ENCODE measurements around the gene C11orf98.

Gene C11orf98

DNA sequence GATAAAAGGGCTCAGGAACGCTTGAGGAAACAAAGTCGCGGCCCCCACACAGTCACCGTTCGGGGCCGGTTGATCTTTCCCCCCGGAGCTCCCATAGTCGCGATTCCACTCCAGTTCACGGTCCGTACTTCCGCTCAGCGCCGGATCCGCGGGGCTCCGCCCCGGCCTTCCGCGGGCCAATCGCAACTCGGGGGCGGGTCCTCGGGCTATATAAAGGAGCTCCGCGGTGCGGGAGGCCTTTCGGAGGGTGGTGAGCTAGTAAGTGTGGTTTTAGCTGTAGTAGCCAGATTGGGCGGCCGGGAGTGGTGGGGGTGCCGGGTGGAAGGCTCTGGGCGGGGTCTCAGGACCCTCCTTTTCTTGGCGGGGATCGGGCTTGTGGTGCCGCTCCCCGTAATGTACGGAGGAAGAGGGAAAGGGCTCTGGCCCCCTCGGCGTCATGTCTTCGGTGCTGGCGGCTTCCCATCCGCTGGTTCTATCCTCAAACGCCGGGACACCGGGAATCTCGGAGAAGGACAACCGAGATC lies at the start of gene C11orf98, which contains the start of gene CSKMT:
C11orf98 (minus strand) TSS at position 136 of the 524 bp plus-strand sequence; CDS start at position 95, 41 bp downstream.
CSKMT (plus strand) TSS at position 238 of the 524 bp plus-strand sequence. CDS start 568 bp downstream, outside the sequence.
- H3K4me1 ChIP-seq (ENCODE audit: insufficient read depth, low read length, poor library complexity, severe bottlenecking) = peaks cover 33% of the 10 kb centered on the region
- peak within 1 kb of the TSS; percentile 95 for H2AFZ ChIP-seq (ENCODE audit: low read length)
- H3K9me3 ChIP-seq (ENCODE audit: insufficient read depth, low read depth, low read length) = no peaks in the 10 kb centered on the region
- peaks cover 20% of the 10 kb centered on the region for H4K20me1 ChIP-seq (ENCODE audit: insufficient read depth, low read length, poor library complexity, severe bottlenecking)
- H3F3A ChIP-seq (ENCODE audit: low read depth) = peaks cover 9% of the 10 kb centered on the region; the same call in 1 of the 2 replicates
- H3K79me2 ChIP-seq (ENCODE audit: insufficient read depth, low read length) = peaks cover 58% of the 10 kb centered on the region
- peaks cover 5% of the 10 kb centered on the region; the same call in 1 of the 2 replicates for H3K36me3 ChIP-seq (ENCODE audit: insufficient read depth, low read length)
- H3K27me3 ChIP-seq (ENCODE audit: insufficient read depth, low read length, poor library complexity, severe bottlenecking) = no peaks in the 10 kb centered on the region
- H3K9ac ChIP-seq (ENCODE audit: low read depth, low read length, poor library complexity, severe bottlenecking) = peak within 1 kb of the TSS; percentile 89
- H3K4me3 ChIP-seq (ENCODE audit: low read length, poor library complexity, severe bottlenecking) = peak within 1 kb of the TSS; percentile 98
- H3K9me2 ChIP-seq (replicated peaks; ENCODE audit: low read depth, low read length) = no peaks in the 10 kb centered on the region
- no peak for TF ChIP-seq EZH2phosphoT487 (IDR thresholded peaks at IDR 0.05; ENCODE audit: borderline replicate concordance)
- TF ChIP-seq, protein P1, sequence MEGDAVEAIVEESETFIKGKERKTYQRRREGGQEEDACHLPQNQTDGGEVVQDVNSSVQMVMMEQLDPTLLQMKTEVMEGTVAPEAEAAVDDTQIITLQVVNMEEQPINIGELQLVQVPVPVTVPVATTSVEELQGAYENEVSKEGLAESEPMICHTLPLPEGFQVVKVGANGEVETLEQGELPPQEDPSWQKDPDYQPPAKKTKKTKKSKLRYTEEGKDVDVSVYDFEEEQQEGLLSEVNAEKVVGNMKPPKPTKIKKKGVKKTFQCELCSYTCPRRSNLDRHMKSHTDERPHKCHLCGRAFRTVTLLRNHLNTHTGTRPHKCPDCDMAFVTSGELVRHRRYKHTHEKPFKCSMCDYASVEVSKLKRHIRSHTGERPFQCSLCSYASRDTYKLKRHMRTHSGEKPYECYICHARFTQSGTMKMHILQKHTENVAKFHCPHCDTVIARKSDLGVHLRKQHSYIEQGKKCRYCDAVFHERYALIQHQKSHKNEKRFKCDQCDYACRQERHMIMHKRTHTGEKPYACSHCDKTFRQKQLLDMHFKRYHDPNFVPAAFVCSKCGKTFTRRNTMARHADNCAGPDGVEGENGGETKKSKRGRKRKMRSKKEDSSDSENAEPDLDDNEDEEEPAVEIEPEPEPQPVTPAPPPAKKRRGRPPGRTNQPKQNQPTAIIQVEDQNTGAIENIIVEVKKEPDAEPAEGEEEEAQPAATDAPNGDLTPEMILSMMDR (conservative IDR thresholded peaks at IDR 0.05; ENCODE audit: low read length) = no peak
- peak within 1 kb of the TSS; percentile 79 for H3K4me2 ChIP-seq (ENCODE audit: low read depth, low read length, poor library complexity, severe bottlenecking)

DNA sequence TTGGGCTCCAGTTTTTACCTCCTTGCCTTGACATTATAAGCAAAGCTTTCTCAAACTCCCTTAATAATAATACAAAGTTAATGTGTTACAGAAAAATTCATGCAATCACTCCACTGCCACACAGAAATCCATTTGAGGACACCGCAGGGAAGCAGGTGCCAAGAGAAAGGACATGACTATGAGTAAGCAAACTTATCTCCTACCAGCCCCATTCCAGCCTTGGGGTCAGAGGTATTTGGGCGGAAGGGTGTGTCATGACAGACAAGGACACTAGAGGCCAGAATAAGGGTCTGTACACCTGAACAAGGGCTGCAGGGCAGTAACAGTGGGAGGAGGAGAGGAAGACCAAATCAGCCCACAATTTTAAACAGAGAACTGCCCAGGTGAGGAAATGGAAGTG lies 48.3 kb upstream of the C11orf98 start:
- no peak overlapping the region for H2AFZ ChIP-seq (ENCODE audit: low read length)
- H3K4me1 ChIP-seq (ENCODE audit: insufficient read depth, low read length, poor library complexity, severe bottlenecking) = peaks cover 3% of the 10 kb centered on the region
- H4K20me1 ChIP-seq (ENCODE audit: insufficient read depth, low read length, poor library complexity, severe bottlenecking) = peaks cover 57% of the 10 kb centered on the region
- H3F3A ChIP-seq (ENCODE audit: low read depth) = peaks cover 7% of the 10 kb centered on the region; the same call in 1 of the 2 replicates
- TF ChIP-seq, protein P1 (conservative IDR thresholded peaks at IDR 0.05; ENCODE audit: low read length) = no peak
- no peak for TF ChIP-seq EZH2phosphoT487 (IDR thresholded peaks at IDR 0.05; ENCODE audit: borderline replicate concordance)
- H3K4me2 ChIP-seq (ENCODE audit: low read depth, low read length, poor library complexity, severe bottlenecking) = no peak overlapping the region
- no peak overlapping the region for H3K9ac ChIP-seq (ENCODE audit: low read depth, low read length, poor library complexity, severe bottlenecking)
- no peaks in the 10 kb centered on the region for H3K9me2 ChIP-seq (replicated peaks; ENCODE audit: low read depth, low read length)
- no peak overlapping the region for H3K4me3 ChIP-seq (ENCODE audit: low read length, poor library complexity, severe bottlenecking)
- no peaks in the 10 kb centered on the region for H3K27me3 ChIP-seq (ENCODE audit: insufficient read depth, low read length, poor library complexity, severe bottlenecking)
- peaks cover 89% of the 10 kb centered on the region for H3K36me3 ChIP-seq (ENCODE audit: insufficient read depth, low read length)
- peaks cover 49% of the 10 kb centered on the region for H3K79me2 ChIP-seq (ENCODE audit: insufficient read depth, low read length)
- no peaks in the 10 kb centered on the region for H3K9me3 ChIP-seq (ENCODE audit: insufficient read depth, low read depth, low read length)

DNA sequence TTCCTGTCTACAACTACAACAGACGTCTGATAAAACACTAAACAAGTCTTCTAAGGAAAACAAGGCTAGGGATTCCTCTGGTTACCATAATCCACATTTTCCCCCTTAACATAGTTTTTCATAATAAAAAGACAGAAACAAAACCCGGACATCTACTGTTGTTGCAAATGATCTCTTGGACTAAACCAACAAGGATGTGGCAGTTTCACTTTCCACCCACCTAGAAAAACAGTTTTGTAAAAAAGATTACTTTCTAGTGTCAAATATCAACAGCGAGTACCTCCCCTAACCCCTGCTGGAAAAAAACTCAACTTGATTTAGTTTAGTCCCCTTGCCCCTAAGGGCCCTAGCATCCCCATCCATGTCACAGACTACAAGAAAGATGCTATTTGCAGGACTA lies 47.9 kb upstream of the C11orf98 start:
- no peaks in the 10 kb centered on the region for H3K9me2 ChIP-seq (replicated peaks; ENCODE audit: low read depth, low read length)
- TF ChIP-seq, protein P1 (conservative IDR thresholded peaks at IDR 0.05; ENCODE audit: low read length) = no peak
- TF ChIP-seq EZH2phosphoT487 (IDR thresholded peaks at IDR 0.05; ENCODE audit: borderline replicate concordance) = no peak
- no peak overlapping the region for H3K4me3 ChIP-seq (ENCODE audit: low read length, poor library complexity, severe bottlenecking)
- H4K20me1 ChIP-seq (ENCODE audit: insufficient read depth, low read length, poor library complexity, severe bottlenecking) = peaks cover 53% of the 10 kb centered on the region
- peaks cover 7% of the 10 kb centered on the region; the same call in 1 of the 2 replicates for H3F3A ChIP-seq (ENCODE audit: low read depth)
- H3K4me1 ChIP-seq (ENCODE audit: insufficient read depth, low read length, poor library complexity, severe bottlenecking) = peaks cover 3% of the 10 kb centered on the region
- no peak overlapping the region for H3K9ac ChIP-seq (ENCODE audit: low read depth, low read length, poor library complexity, severe bottlenecking)
- no peak overlapping the region for H2AFZ ChIP-seq (ENCODE audit: low read length)
- no peaks in the 10 kb centered on the region for H3K9me3 ChIP-seq (ENCODE audit: insufficient read depth, low read depth, low read length)
- peaks cover 44% of the 10 kb centered on the region for H3K79me2 ChIP-seq (ENCODE audit: insufficient read depth, low read length)
- H3K27me3 ChIP-seq (ENCODE audit: insufficient read depth, low read length, poor library complexity, severe bottlenecking) = no peaks in the 10 kb centered on the region
- peaks cover 89% of the 10 kb centered on the region for H3K36me3 ChIP-seq (ENCODE audit: insufficient read depth, low read length)
- no peak overlapping the region for H3K4me2 ChIP-seq (ENCODE audit: low read depth, low read length, poor library complexity, severe bottlenecking)

All from Loucy (cell line).